Sigmoid colon (tissue), 3 donors: Measurements from ENCODE around the gene PRKCB.
"Not testable (repeated sequence)": the region's sequence is repeated elsewhere in the genome, so short reads cannot be mapped to it uniquely, and the experiment has no call there.

Experiments
- CTCF ChIP-seq, 4 experiments: fragments of 450-650 bp in 3 of 4; fragments of 200-600 bp in 1 of 4; IDR thresholded peaks; one replicate each; pipeline ENCODE4 v1.5.1; 2016 to 2019; ENCODE audit warnings: antibody characterized with exemption in 4 of 4, mild to moderate bottlenecking in 3 of 4, moderate library complexity in 2 of 4
- POLR2A ChIP-seq, 2 donors: fragments of 450-650 bp; IDR thresholded peaks; one replicate each; pipeline ENCODE4 v1.6.1; 2016; ENCODE audit warnings: antibody characterized with exemption in 2 of 2, mild to moderate bottlenecking in 2 of 2, moderate library complexity in 2 of 2

GRCh38 chr16:24105471-24105870 lies 269.7 kb downstream of the PRKCB start:
- not testable (repeated sequence) for TF ChIP-seq CTCF, POLR2A (IDR thresholded peaks at IDR 0.05)
